ENCODE results near the gene MACROH2A1.

The MACROH2A1 gene

DNA sequence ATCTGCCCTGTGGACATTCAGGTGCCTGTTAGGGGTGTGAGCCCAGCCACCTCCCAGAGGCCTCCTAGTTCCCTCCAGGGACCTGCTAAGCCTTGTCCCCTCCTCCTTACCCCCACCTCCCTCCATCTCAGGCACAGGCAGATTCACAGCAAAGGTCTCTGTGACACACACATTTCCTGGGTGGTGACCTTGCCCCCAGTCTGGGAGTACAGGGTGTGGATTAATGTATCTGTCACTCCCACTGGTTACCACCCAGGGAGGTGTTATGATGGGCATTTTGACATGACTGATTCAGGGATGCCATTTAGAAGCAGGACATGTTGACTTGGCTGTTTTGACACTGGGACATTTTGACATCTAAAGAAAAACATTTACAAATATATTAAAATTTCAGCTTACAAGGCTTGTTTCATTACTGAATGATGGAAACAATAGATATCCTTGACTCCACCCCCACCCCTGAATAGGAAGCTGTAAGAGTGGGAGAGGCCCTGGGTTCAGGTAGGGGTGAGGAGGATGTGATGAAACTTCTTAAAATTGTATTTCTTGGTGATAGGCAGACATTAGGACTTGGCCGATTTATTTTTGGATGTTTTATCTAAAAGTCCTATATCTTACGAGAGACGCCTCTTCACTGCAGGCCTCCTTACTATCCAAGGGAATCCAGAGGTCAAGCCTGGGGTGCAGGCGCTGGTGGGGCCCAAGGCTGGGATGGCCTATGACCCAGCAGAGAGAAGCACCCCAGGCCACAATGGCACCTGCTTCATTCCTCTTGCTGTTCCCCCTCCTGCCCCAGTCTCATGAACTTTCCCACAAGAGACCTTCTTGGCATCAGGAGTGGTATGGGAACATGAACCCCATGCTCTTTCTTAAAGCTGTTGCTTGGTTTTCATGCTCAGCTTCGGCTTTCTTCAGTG is 101.9 kb downstream of the MACROH2A1 start:
- no peak for TF ChIP-seq ZNF274 (IDR thresholded peaks at IDR 0.05; ENCODE audit: low read depth, low read length)
- H3K4me3 ChIP-seq (ENCODE audit: low read length), result no peak overlapping the region

DNA sequence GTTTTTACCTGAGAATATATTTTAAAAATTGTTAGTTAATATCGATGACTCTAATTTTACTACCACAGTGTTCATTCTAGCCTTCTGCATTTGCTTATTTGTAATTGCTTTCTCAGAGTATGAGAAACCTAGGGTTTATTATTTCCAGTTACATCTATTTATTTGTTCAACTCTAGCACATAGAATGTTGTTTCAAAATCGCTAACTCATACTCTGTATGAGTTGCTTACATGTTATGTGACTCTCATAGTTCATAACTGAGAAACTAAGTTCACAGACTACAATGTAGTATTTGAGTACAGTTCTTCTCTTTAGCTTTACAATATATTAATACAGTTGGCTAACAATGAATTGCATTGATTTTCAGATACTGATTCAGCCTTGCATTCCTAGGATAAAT is 103.2 kb downstream of the MACROH2A1 start:
- no peak overlapping the region for H3K4me3 ChIP-seq (ENCODE audit: low read length)
- no peak for TF ChIP-seq ZNF274 (IDR thresholded peaks at IDR 0.05; ENCODE audit: low read depth, low read length)

GRCh38 chr5:135294793-135295192 is 104.2 kb downstream of the MACROH2A1 start:
- H3K4me3 ChIP-seq (ENCODE audit: low read length), result no peak overlapping the region
- no peak for TF ChIP-seq ZNF274 (IDR thresholded peaks at IDR 0.05; ENCODE audit: low read depth, low read length)

DNA sequence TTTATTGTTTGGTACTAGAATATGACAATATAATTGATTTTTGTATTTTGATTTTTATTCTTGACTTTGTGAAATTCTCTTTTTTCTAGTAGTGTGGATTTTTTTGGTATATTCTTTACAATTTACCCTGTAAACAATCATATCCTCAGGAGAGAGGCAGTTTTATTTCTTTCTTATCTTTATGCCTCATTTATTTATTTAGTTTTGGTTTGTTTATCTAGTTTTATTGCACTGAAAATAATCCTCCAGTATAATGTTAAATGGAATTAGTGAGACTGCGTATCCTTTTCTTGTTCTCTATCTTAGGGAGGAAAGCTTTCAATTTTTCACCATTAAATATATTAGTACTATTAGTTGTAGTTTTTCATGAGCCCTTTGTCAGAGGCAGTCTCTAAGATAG is 109.4 kb downstream of the MACROH2A1 start:
- H3K4me3 ChIP-seq (ENCODE audit: low read length), result no peak overlapping the region
- no peak for TF ChIP-seq ZNF274 (IDR thresholded peaks at IDR 0.05; ENCODE audit: low read depth, low read length)

GRCh38 chr5:135287551-135287950 is 111.5 kb downstream of the MACROH2A1 start:
- no peak for TF ChIP-seq ZNF274 (IDR thresholded peaks at IDR 0.05; ENCODE audit: low read depth, low read length)

More at GRCh38 chr5:135287551-135287950, 111.5 kb downstream of the MACROH2A1 start:
- H3K4me3 ChIP-seq (ENCODE audit: low read length), result no peak overlapping the region
